Stomach smooth muscle (tissue), 2 donors: ENCODE measurements around the gene AARSD1.
A peak's percentile ranks its signal among the peaks of the same experiment; 100 is the strongest.
"Not testable (repeated sequence)": the region's sequence is repeated elsewhere in the genome, so short reads cannot be mapped to it uniquely, and the experiment has no call there.

Source experiments
- H3K27ac ChIP-seq: one replicate; pipeline ENCODE4 v1.7.0; 2013; ENCODE audit warnings: mild to moderate bottlenecking, low read length, inconsistent platforms
- H3K27me3 ChIP-seq, 2 donors: one replicate each; pipeline ENCODE4 v1.7.0; 2013; ENCODE audit warnings: low read length in 2 of 2; ENCODE audit not compliant: insufficient read depth in 2 of 2, control insufficient read depth in 1 of 2
- H3K36me3 ChIP-seq, 2 donors: one replicate each; pipeline ENCODE4 v1.7.0; 2013; ENCODE audit warnings: low read length in 2 of 2; ENCODE audit not compliant: control insufficient read depth in 2 of 2, insufficient read depth in 2 of 2
- H3K4me1 ChIP-seq: one replicate; pipeline ENCODE4 v1.7.0; 2013; ENCODE audit warnings: low read length; ENCODE audit not compliant: control insufficient read depth, insufficient read depth
- H3K4me3 ChIP-seq, 2 donors: one replicate each; pipeline ENCODE4 v1.7.0; 2013; ENCODE audit warnings: low read length in 2 of 2
- H3K9ac ChIP-seq, 2 donors: one replicate each; pipeline ENCODE4 v1.7.0; 2013; ENCODE audit warnings: low read length in 2 of 2, mild to moderate bottlenecking in 1 of 2
- H3K9me3 ChIP-seq, 2 donors: one replicate each; pipeline ENCODE4 v1.7.0; 2013; ENCODE audit warnings: low read length in 2 of 2; ENCODE audit not compliant: control insufficient read depth in 2 of 2
- donor health status: healthy.
- donor health status: Pancreatic carcinoma.

The AARSD1 gene

DNA sequence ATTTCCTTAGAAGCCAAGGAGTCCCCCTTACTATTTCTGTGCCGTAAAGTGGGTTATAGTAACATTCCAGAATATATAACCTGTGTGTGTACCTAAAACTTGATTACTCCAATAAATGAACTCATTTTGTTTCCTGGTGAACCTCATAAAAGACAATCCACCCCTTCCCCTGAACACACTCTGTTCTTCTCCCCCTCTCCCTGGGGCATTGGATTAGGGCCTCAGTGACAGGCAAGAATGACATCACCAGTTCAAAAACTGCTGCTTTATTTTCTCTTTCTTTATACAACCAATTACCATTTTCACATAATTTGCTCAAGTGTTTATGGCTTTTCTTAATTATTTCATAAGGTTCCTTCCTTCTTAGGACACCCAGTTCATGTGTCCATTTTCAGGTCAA, 17.4 kb downstream of the AARSD1 start:
- Histone ChIP-seq H3K9ac (no peak overlapping the region), H3K4me3 (no peak overlapping the region), H3K27ac (no peak overlapping the region), H3K9me3 (no peaks in the 10 kb centered on the region), H3K27me3 (no peaks in the 10 kb centered on the region), H3K36me3 (peaks cover 10 to 20% of the 10 kb centered on the region in 2 donors), H3K4me1 (peaks cover 14% of the 10 kb centered on the region)

DNA sequence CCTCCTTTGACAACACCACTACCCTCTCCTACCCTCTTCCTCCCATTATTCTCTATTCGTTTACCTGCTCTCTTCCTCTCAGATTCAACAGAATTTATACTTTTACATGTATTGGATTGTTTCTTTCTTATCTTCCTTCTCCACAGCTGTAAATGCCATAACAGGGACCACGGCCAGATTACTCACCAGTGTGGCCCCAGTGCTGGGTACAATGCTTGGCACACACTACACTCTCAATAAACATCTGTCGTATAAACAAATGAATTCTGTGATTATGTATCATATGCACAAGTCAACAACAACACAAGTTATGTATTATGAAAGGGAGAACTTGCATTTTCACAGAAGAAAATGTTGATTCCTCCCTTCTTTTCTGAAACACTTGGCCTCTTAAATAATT, 20.0 kb downstream of the AARSD1 start:
- no peaks in the 10 kb centered on the region for H3K9me3 ChIP-seq
- no peak overlapping the region for H3K27ac ChIP-seq
- H3K27me3 ChIP-seq: no peaks in the 10 kb centered on the region
- peaks cover 14% of the 10 kb centered on the region for H3K4me1 ChIP-seq
- H3K4me3 ChIP-seq: no peak overlapping the region
- no peak overlapping the region for H3K9ac ChIP-seq
- H3K36me3 ChIP-seq: peaks cover 0 to 3% of the 10 kb centered on the region in 2 donors

DNA sequence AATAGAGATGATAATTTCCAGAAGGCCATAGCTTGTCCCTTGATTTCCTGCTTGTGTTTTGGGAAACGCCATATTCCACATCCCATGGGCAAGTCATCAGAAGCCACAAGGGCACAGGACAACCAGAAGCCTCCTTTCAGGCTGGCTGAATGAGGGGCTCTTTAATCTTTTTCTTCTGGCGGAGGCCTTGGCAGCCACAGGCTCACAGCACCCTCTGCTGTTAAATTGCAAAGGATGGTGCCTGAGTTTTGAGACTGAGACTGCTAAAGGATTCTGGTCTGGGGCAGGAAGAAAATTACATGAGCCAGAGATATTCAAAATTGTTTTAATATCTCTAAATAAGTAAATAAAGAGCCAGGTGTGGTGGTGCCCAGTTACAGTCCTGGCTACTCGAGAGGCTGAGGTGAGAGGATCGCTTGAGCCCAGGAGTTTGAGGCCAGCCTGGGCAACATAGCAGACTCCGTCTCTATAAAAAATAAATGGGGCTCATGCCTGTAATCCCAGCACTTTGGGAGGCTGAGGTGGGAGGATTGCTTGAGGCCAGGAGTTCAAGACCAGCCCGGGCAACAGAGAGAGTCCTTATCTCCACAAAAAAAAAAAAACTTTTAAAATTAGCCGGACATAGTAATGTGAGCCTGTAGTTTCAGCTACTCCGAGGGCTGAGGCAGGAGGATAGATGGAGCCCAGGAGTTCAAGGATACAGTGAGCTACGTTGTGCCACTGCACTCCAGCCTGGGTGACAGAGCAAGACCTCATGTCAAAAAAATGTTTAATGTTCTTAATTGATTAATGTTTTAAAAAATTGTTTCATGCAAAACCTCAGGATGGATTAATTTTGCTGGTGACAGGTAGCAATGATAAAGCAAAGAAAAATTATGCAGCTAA, 26.3 kb downstream of the AARSD1 start:
- no peaks in the 10 kb centered on the region for H3K36me3 ChIP-seq
- no peaks in the 10 kb centered on the region for H3K9me3 ChIP-seq
- H3K4me3 ChIP-seq: no peak overlapping the region
- H3K4me1 ChIP-seq: peaks cover 4% of the 10 kb centered on the region
- no peaks in the 10 kb centered on the region for H3K27me3 ChIP-seq
- no peak overlapping the region for H3K27ac ChIP-seq
- no peak overlapping the region for H3K9ac ChIP-seq

DNA sequence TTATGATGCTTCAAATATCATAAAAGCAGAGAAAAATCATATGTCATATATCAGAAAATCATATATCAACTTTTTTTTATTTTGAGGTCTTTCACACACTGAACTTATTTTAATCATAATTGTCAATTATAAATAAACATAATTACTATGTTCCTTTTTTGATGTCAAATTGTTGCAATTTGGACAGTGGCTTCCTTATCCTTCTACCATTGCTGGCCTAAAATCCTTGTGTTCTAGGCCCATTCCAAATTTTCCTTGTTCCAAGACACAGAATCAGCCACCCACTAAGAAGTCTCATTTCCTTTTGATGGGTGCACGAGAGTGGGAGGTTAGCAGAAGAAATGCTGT, 34.8 kb downstream of the AARSD1 start:
- Histone ChIP-seq H3K9me3 (no peaks in the 10 kb centered on the region), H3K27ac (peak overlapping the region; percentile 76), H3K9ac (no peak overlapping the region), H3K4me1 (peaks cover 9% of the 10 kb centered on the region), H3K36me3 (no peaks in the 10 kb centered on the region), H3K4me3 (no peak overlapping the region), H3K27me3 (no peaks in the 10 kb centered on the region)

DNA sequence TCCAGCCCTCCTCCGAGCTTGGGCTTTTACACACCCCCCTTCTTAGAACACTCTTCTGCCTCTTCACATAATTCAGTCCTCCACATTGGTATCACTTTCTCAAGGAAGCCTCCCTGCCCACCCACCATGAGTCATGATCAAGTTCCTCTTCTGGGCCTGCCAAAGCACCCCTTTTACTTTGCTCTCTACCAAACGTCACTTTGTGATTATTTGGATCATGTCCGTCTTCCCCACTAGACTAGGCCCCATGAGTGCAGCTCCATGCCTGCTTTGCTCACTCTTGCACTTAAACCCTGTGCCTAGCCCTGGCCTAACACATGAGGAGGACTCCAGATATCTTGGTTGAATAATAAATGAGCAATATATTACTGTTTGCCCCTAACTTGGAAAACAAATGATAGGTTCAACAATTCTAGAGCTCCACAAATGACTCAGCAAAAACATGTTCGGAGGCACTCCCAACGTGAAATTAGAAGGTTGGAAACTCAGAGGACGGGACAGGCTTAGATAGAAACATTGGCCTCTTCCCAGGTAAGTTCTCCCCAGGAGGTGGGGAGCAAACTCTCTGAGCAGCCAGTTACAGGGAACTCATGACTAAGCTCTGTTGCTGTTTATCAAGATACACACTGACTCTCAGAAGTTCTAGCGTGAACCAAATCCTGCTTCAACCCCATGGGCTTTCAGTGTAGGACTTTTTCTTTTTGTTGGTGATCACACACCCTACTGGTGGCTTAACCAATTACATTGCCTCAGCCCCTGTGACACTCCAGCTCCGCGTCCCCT, 35.3 kb downstream of the AARSD1 start:
- H3K36me3 ChIP-seq: no peaks in the 10 kb centered on the region
- H3K4me1 ChIP-seq: peaks cover 9% of the 10 kb centered on the region
- H3K4me3 ChIP-seq: peak overlapping the region; percentile 17 to 47
- H3K27me3 ChIP-seq: no peaks in the 10 kb centered on the region
- no peaks in the 10 kb centered on the region for H3K9me3 ChIP-seq
- H3K9ac ChIP-seq: peak overlapping the region; percentile 13 to 30
- H3K27ac ChIP-seq: peak overlapping the region; percentile 76

DNA sequence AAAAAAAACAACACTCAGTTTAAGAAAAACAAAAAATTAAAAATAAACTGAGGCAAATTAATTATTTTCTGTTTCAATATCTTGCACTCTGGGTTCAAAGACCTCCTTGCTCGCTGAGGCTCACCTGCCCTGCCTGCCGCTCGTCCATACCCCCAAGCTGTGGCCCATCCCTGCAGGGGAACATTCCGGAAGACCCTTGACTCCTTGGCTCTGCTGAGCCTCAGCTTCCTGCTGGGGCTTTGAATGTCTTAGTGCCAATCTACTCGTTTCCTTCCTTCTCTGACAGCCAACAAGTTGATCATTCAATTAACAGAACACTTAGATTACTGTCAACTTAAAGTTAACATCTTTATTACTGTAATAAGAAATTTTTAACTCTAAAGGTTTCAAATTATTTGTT, 39.4 kb downstream of the AARSD1 start:
- no peak overlapping the region for H3K4me3 ChIP-seq
- no peak overlapping the region for H3K9ac ChIP-seq
- no peaks in the 10 kb centered on the region for H3K9me3 ChIP-seq
- peaks cover 19% of the 10 kb centered on the region for H3K4me1 ChIP-seq
- no peaks in the 10 kb centered on the region for H3K36me3 ChIP-seq
- no peaks in the 10 kb centered on the region for H3K27me3 ChIP-seq
- no peak overlapping the region for H3K27ac ChIP-seq

DNA sequence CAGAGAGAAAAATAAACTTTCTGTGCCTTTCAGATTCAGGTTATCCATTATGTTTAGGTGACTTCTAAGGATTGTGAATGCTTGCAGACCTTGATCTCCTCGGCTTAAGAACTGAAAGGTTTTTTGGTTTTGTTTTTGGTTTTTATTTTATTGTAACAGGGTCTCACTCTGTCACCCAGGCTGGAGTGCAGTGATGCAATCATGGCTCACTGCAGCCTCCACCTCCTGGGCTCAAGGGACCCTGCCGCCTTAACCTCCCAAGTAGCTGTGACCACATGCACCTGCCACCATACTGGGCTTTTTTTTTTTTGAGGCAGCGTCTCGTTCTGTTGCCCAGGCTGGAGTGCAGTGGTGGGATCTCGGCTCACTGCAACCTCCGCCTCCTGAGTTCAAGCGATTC, 40.8 kb downstream of the AARSD1 start:
- not testable (repeated sequence) for H3K36me3 ChIP-seq, H3K27me3 ChIP-seq, H3K27ac ChIP-seq, H3K4me3 ChIP-seq, H3K9me3 ChIP-seq, H3K9ac ChIP-seq
- peaks cover 12% of the 10 kb centered on the region for H3K4me1 ChIP-seq

DNA sequence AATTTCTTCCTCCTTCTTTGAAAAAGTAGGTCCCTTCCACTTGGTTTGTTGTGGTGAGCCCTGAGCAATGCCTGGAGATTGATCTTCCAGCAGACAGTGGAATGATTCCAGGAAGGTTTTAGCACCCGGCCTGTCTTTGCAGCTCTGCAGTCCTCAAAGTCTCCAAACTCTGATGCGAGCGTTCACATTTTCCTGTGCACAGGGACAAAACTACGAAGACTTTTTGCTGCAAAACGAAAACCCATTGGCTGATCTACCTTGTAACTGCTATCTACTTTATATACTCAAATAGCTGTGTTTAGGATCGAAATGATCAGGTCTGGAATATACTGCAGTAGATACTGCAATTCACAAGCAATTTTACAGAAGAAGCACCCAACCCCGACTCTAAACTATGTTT, 42.0 kb downstream of the AARSD1 start:
- H3K9ac ChIP-seq: no peak overlapping the region
- no peak overlapping the region for H3K4me3 ChIP-seq
- H3K36me3 ChIP-seq: no peaks in the 10 kb centered on the region
- H3K27me3 ChIP-seq: no peaks in the 10 kb centered on the region
- H3K9me3 ChIP-seq: no peaks in the 10 kb centered on the region
- H3K27ac ChIP-seq: no peak overlapping the region
- peaks cover 9% of the 10 kb centered on the region for H3K4me1 ChIP-seq

DNA sequence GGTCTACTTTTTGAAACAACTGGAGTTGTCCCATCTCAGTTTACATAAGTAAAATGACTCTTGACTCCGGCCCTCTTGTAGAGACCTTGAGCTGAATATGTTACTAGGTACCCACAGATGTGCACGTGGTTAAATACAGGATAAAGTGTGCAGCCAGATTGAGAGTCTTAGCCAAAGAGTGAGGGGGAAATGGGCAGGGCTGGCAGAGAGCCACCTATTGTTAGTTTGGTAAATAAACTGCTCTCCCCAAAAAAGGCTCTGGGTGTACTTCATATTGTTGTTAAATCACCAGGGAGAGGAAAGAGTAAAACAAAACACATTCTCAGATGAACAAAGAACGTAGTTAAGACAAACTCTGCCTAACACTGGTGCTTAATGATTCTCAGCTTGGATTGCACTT, 43.3 kb downstream of the AARSD1 start:
- Histone ChIP-seq H3K27me3 (no peaks in the 10 kb centered on the region), H3K9ac (no peak overlapping the region), H3K9me3 (no peaks in the 10 kb centered on the region), H3K4me1 (peaks cover 9% of the 10 kb centered on the region), H3K27ac (no peak overlapping the region), H3K4me3 (no peak overlapping the region), H3K36me3 (no peaks in the 10 kb centered on the region)

DNA sequence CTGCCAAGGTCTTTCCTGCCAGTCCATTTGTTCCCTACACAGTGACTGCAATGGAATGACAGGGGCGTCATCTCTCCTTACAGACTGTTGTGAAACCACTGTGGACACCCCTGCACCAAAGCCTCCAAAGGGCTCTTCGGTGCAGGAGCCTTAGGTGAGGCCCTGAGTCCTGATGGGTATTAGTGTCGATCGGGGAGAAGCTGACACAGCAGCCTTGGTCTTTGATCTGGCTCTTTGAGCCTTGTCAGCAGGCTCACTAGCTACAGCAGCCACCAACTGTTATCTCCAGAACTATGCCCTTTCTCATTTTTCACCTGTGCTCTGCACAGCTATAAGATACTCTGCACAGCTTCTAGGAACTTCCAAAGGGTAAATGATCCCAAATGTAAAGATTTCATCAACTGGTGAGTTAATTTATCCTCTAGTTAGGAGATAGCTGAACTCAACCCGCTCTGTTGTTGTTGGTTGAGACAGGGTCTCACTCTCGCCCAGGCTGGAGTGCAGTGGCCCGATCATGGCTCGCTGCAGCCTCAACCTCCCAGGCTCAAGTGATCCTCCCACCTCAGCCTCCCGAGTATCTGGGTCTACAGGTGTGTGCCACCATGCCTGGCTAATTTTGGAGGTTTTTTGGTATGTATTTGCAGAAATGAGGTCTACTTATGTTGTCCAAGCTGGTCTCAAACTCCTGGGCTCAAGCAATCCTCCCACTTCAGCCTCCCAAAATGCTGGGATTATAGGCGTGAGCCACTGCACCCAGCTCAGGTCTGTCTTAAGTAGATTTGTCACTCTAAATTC, 44.0 kb downstream of the AARSD1 start:
- Histone ChIP-seq H3K27me3 (no peaks in the 10 kb centered on the region), H3K4me3 (no peak overlapping the region), H3K4me1 (peaks cover 9% of the 10 kb centered on the region), H3K27ac (no peak overlapping the region), H3K36me3 (no peaks in the 10 kb centered on the region), H3K9ac (no peak overlapping the region), H3K9me3 (no peaks in the 10 kb centered on the region)
